Measurements from ENCODE around the gene RAD51B.
A peak's percentile ranks its signal among the peaks of the same experiment; 100 is the strongest.

Gene RAD51B

DNA sequence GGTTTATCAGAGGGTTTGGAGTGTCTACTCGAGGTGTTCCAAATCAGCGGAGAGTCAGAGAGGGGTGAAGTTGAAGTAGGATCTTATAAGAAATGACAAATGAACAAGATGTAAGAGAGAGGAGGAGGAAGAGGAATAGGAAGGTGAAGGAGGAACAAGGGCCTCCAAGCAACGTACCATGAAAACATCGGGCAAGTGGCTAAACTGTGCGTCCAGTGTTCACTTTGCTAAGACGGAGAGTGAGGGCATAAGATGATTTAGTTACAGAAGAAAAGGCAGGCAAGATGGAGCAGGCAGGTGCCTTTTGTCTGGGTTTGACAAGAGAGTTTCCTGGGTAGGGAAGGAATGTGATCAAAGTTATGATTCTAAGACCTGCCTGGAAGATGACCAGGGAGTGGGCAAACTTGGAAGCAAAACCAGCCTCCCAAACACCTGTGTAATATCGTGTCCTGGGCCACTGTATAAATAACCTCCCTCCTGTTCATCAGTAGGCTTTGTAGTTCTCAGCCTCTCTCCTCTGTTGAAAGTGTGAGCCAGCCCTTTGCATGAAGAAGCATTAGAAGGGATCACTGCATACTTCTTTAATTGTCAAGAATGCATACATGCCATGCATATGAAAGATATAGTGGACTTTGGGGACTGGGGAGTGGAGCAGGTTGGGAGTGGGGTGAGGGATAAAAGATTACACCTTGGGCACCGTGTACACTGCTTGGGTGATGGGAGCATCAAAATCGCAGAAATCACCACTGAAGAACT, 861.9 kb downstream of the RAD51B start:
- no peaks in the 10 kb centered on the region for H3K36me3 ChIP-seq (ENCODE audit: control insufficient read depth in 1 of 2, insufficient read depth in 2 of 2, low read length in 2 of 2)
- H3K9ac ChIP-seq (ENCODE audit: low read depth in 1 of 2, low read length in 2 of 2): no peak overlapping the region
- no peaks in the 10 kb centered on the region for H3K27me3 ChIP-seq (ENCODE audit: control insufficient read depth in 1 of 2, insufficient read depth in 2 of 2, low read length in 2 of 2)
- no peaks in the 10 kb centered on the region for H3K9me3 ChIP-seq (ENCODE audit: control insufficient read depth in 1 of 2, low read length in 2 of 2)
- no peak overlapping the region for H3K27ac ChIP-seq (ENCODE audit: low read depth, low read length)
- no peak overlapping the region for H3K4me3 ChIP-seq (ENCODE audit: low read depth in 1 of 2, low read length in 2 of 2)
- peaks cover 41 to 72% of the 10 kb centered on the region in 2 donors for H3K4me1 ChIP-seq (ENCODE audit: control insufficient read depth in 1 of 2, insufficient read depth in 2 of 2, low read length in 2 of 2)

DNA sequence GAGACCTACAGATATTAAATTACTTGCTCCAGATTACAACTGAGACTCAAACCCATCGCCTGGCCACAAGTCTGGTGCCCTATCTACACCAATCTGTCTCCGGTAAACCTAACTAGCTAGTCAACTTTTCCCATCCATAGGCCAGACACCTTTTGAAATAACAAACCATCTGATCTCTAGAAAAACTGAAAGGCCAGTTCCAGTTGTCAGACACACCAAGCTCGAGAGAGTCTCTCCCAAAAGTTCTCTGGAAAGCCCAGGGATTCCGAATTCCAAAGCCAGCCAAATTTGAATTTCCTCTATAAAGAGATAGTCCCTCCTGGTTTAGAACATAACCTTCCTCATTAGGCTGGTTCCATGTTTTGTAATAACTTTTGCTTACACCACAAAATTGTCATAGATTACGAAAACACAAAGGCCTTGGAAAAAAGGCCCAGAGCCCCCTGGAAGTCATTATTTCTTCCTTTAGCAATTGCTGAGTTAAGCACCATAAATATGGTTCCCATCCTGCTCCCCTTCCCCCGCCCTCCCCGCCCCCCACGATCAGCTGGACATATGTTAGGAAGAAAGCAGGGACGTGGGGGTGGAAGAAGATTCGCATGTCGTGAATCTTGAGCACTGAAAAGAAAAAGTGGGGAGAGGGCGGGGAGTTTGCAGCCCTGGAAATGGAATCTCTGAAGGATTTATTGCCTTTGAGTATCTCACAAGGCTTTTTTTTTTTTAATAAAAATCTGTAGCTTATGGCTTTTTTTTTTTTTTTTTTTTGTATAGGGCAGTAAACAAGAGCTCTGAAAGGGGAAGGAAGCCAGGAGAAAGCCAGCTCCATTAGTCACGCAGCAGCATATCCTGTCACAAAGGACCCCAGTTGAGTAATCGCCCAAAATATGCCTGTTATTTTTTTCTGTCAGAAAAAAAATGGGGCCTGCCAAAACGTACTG, 862.9 kb downstream of the RAD51B start:
- Histone ChIP-seq H3K4me1 (ENCODE audit: control insufficient read depth in 1 of 2, insufficient read depth in 2 of 2, low read length in 2 of 2) (peaks cover 32 to 67% of the 10 kb centered on the region in 2 donors), H3K27me3 (ENCODE audit: control insufficient read depth in 1 of 2, insufficient read depth in 2 of 2, low read length in 2 of 2) (no peaks in the 10 kb centered on the region), H3K4me3 (ENCODE audit: low read depth in 1 of 2, low read length in 2 of 2) (no peak overlapping the region), H3K27ac (ENCODE audit: low read depth, low read length) (no peak overlapping the region), H3K9me3 (ENCODE audit: control insufficient read depth in 1 of 2, low read length in 2 of 2) (no peaks in the 10 kb centered on the region), H3K36me3 (ENCODE audit: control insufficient read depth in 1 of 2, insufficient read depth in 2 of 2, low read length in 2 of 2) (no peaks in the 10 kb centered on the region), H3K9ac (ENCODE audit: low read depth in 1 of 2, low read length in 2 of 2) (no peak overlapping the region)

DNA sequence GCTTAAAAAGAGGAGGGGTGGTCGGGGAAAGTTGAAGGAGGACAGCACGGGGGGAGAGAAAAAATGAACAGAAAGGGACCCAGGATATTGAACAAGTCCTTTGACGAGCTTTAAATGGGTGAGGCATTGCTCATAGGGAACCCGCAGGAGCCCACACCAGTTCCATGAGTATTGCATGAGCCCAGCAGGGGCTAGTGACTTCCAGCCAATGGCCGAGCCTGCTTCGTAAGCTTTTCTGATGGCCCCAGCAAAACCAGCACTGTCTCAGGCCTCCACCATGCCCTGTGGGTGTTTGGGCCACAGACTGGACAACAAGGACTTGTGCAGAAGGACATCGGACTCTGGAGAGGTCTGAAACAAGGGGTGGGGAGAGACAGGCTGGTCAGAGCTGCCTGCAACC, 863.7 kb downstream of the RAD51B start:
- H3K36me3 ChIP-seq (ENCODE audit: control insufficient read depth in 1 of 2, insufficient read depth in 2 of 2, low read length in 2 of 2): no peaks in the 10 kb centered on the region
- H3K27me3 ChIP-seq (ENCODE audit: control insufficient read depth in 1 of 2, insufficient read depth in 2 of 2, low read length in 2 of 2): no peaks in the 10 kb centered on the region
- H3K9ac ChIP-seq (ENCODE audit: low read depth in 1 of 2, low read length in 2 of 2): no peak overlapping the region
- peak overlapping the region; percentile 46 for H3K27ac ChIP-seq (ENCODE audit: low read depth, low read length)
- H3K4me1 ChIP-seq (ENCODE audit: control insufficient read depth in 1 of 2, insufficient read depth in 2 of 2, low read length in 2 of 2): peaks cover 24 to 58% of the 10 kb centered on the region in 2 donors
- H3K9me3 ChIP-seq (ENCODE audit: control insufficient read depth in 1 of 2, low read length in 2 of 2): no peaks in the 10 kb centered on the region
- H3K4me3 ChIP-seq (ENCODE audit: low read depth in 1 of 2, low read length in 2 of 2): no peak overlapping the region

DNA sequence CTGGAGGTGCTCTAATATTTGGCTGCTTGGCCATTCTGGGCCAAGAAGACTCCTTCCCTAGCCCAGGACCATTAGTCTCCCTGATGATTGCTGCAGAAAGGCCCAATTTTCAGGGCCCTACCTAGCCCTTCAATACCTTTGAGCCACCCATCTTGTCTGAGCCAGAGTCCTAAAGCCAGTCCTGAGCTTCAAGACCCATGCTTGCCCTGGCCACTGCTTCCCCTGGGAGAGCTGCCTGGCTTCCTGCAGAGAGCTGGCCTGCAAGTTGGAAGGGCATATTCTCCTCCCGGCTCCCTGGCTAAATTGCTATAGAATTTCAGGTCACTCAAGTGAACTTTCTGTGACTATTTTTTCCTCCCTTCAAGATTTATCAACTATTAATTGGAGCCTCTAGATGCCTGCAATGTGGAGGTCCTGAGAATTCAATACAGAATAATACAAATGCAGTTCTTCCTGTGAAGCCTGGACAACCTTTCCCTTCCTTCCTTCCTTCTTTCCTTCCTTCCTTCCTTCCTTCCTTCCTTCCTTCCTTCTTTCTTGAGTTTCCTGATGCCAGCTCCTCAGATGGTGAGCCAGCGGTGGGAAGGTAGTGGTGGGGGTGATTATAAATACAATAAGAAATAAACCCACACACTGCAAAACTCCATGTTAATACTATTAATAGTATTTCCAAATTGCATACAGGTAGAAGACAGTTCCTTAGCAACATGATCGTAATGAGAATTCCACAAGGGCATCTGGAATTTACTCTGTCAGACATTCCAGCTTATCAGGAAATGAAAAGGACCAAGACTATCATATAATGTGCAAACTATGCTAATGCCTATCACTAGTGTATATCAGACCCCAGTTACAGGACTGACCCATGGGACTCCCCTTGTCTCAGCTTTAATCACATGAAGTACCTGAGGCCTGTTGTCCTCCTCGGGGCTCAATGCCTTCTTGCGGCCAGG, 865.2 kb downstream of the RAD51B start:
- Histone ChIP-seq H3K4me3 (ENCODE audit: low read depth in 1 of 2, low read length in 2 of 2) (no peak overlapping the region), H3K36me3 (ENCODE audit: control insufficient read depth in 1 of 2, insufficient read depth in 2 of 2, low read length in 2 of 2) (no peaks in the 10 kb centered on the region), H3K27ac (ENCODE audit: low read depth, low read length) (no peak overlapping the region), H3K9ac (ENCODE audit: low read depth in 1 of 2, low read length in 2 of 2) (no peak overlapping the region), H3K9me3 (ENCODE audit: control insufficient read depth in 1 of 2, low read length in 2 of 2) (no peaks in the 10 kb centered on the region), H3K4me1 (ENCODE audit: control insufficient read depth in 1 of 2, insufficient read depth in 2 of 2, low read length in 2 of 2) (peaks cover 18 to 51% of the 10 kb centered on the region in 2 donors), H3K27me3 (ENCODE audit: control insufficient read depth in 1 of 2, insufficient read depth in 2 of 2, low read length in 2 of 2) (no peaks in the 10 kb centered on the region)

DNA sequence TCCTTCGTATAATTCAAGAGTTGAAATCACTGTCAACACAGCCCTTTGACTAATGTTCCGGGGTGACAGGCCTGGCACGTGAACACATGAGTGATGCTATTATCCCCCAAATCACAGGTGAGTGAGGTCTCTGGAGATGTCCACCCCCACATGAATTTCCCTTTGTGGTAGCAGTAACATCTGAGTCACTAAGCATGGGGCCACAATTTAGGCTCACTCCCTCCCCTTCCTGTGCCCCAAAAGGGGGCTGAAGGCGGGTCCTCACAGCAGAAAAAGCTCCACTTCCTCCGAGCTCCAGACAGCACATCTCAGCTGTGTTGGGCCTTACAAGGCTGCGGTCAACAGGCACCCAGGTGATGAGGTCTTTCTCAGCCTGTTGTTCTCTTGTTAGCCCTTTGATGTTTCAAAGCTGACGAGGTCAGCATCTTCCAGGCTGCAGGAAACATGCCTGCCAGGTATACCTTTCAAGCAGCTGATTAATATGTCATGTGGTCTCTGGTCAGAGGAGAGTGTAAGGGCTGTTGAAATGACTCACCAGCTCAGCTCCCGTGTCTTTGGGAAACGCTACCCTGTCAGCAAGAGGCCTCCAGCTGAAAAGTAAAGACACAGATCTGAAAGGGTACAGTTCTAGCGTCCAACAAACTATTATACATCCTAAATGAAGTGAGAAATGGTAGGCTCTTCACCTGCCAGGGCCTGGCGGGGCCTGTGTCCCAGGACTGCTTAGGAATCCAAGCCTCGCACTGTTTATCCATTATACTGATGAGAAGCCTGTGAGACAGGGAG, 866.0 kb downstream of the RAD51B start:
- no peaks in the 10 kb centered on the region for H3K36me3 ChIP-seq (ENCODE audit: control insufficient read depth in 1 of 2, insufficient read depth in 2 of 2, low read length in 2 of 2)
- H3K27me3 ChIP-seq (ENCODE audit: control insufficient read depth in 1 of 2, insufficient read depth in 2 of 2, low read length in 2 of 2): no peaks in the 10 kb centered on the region
- peaks cover 18 to 48% of the 10 kb centered on the region in 2 donors for H3K4me1 ChIP-seq (ENCODE audit: control insufficient read depth in 1 of 2, insufficient read depth in 2 of 2, low read length in 2 of 2)
- no peak overlapping the region for H3K4me3 ChIP-seq (ENCODE audit: low read depth in 1 of 2, low read length in 2 of 2)
- no peaks in the 10 kb centered on the region for H3K9me3 ChIP-seq (ENCODE audit: control insufficient read depth in 1 of 2, low read length in 2 of 2)
- H3K9ac ChIP-seq (ENCODE audit: low read depth in 1 of 2, low read length in 2 of 2): no peak overlapping the region
- no peak overlapping the region for H3K27ac ChIP-seq (ENCODE audit: low read depth, low read length)

DNA sequence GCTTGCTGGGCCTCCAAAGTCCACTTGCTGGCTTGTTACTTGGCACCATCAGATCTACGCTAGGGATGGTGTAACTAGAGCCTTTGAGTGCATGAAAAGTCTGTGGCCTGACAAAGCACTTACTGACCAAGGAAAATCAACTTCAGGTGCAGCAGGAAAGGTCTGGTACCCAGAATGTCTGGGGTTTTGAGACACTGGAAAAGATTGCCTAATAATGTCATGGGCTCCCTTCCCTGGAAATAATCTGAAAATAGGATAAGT, 866.6 kb downstream of the RAD51B start:
- H3K9me3 ChIP-seq (ENCODE audit: control insufficient read depth in 1 of 2, low read length in 2 of 2): no peaks in the 10 kb centered on the region
- no peak overlapping the region for H3K9ac ChIP-seq (ENCODE audit: low read depth in 1 of 2, low read length in 2 of 2)
- peaks cover 18 to 43% of the 10 kb centered on the region in 2 donors for H3K4me1 ChIP-seq (ENCODE audit: control insufficient read depth in 1 of 2, insufficient read depth in 2 of 2, low read length in 2 of 2)
- no peaks in the 10 kb centered on the region for H3K27me3 ChIP-seq (ENCODE audit: control insufficient read depth in 1 of 2, insufficient read depth in 2 of 2, low read length in 2 of 2)
- no peak overlapping the region for H3K4me3 ChIP-seq (ENCODE audit: low read depth in 1 of 2, low read length in 2 of 2)
- H3K36me3 ChIP-seq (ENCODE audit: control insufficient read depth in 1 of 2, insufficient read depth in 2 of 2, low read length in 2 of 2): no peaks in the 10 kb centered on the region
- H3K27ac ChIP-seq (ENCODE audit: low read depth, low read length): no peak overlapping the region

DNA sequence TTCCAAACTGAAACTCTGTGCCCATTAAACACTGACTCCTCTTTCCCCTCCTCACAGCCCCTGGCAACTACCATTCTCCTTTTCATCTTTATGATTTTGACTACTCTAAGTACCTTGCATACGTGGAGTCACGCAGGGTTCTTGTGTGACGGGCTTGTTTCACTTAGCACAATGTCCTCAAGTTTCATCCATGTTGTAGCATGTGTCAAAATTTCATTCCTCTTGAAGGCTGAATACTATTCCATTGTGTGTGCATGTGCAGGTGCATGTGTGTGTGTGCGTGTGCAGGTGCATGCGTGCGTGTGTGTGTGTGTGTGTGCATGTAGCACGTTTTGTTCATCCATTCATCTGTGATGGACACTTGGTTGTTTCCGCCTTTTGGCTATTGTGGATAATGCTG, 867.1 kb downstream of the RAD51B start:
- Histone ChIP-seq H3K4me1 (ENCODE audit: control insufficient read depth in 1 of 2, insufficient read depth in 2 of 2, low read length in 2 of 2) (peaks cover 18 to 37% of the 10 kb centered on the region in 2 donors), H3K27ac (ENCODE audit: low read depth, low read length) (no peak overlapping the region), H3K9me3 (ENCODE audit: control insufficient read depth in 1 of 2, low read length in 2 of 2) (no peaks in the 10 kb centered on the region), H3K36me3 (ENCODE audit: control insufficient read depth in 1 of 2, insufficient read depth in 2 of 2, low read length in 2 of 2) (no peaks in the 10 kb centered on the region), H3K27me3 (ENCODE audit: control insufficient read depth in 1 of 2, insufficient read depth in 2 of 2, low read length in 2 of 2) (no peaks in the 10 kb centered on the region), H3K4me3 (ENCODE audit: low read depth in 1 of 2, low read length in 2 of 2) (no peak overlapping the region), H3K9ac (ENCODE audit: low read depth in 1 of 2, low read length in 2 of 2) (no peak overlapping the region)

DNA sequence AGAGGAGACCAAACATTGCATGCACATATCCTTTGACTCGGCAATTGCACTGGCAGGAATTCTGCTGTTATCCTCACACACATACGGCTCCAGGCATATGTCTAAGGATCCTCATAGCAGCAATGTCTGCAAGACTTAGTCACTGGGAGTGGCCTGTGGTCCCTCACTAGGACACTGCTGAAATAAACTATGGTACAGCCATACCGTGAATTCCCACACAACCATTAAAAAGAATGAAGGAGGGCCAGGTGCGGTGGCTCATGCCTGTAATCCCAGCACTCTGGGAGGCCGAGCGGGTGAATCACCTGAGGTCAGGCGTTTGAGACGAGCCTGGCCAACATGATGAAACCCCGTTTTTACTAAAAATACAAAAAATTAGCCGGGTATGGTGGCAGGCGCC, 868.2 kb downstream of the RAD51B start:
- Histone ChIP-seq H3K4me3 (ENCODE audit: low read depth in 1 of 2, low read length in 2 of 2) (no peak overlapping the region), H3K9me3 (ENCODE audit: control insufficient read depth in 1 of 2, low read length in 2 of 2) (no peaks in the 10 kb centered on the region), H3K4me1 (ENCODE audit: control insufficient read depth in 1 of 2, insufficient read depth in 2 of 2, low read length in 2 of 2) (peaks cover 14 to 37% of the 10 kb centered on the region in 2 donors), H3K27me3 (ENCODE audit: control insufficient read depth in 1 of 2, insufficient read depth in 2 of 2, low read length in 2 of 2) (no peaks in the 10 kb centered on the region), H3K9ac (ENCODE audit: low read depth in 1 of 2, low read length in 2 of 2) (no peak overlapping the region), H3K36me3 (ENCODE audit: control insufficient read depth in 1 of 2, insufficient read depth in 2 of 2, low read length in 2 of 2) (no peaks in the 10 kb centered on the region), H3K27ac (ENCODE audit: low read depth, low read length) (no peak overlapping the region)

DNA sequence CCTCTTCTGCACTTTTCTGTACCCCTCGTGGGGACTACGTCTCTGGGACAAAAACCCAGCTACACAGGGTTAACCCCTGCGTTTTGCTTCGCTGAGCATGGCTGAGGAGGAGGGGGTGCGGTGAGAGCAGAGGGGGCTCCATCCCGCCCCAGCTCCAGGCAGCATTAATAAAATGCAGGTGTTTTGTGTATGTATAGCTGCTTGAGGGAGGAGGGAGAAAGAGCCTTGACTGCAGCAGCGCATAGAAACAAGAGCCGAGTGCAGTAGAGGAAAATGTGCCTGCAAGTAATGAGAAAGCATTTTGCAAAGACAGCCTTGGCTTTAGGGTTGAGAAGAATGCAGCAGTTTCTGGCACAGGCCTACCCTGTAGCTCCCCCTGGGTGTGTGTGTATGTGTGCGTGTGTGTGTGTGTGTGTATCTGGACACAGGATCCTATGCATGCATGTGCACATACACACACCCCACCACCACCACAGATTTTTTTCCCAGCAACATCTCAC, 869.3 kb downstream of the RAD51B start:
- H3K9me3 ChIP-seq (ENCODE audit: control insufficient read depth in 1 of 2, low read length in 2 of 2): no peaks in the 10 kb centered on the region
- no peak overlapping the region for H3K4me3 ChIP-seq (ENCODE audit: low read depth in 1 of 2, low read length in 2 of 2)
- no peak overlapping the region for H3K9ac ChIP-seq (ENCODE audit: low read depth in 1 of 2, low read length in 2 of 2)
- H3K36me3 ChIP-seq (ENCODE audit: control insufficient read depth in 1 of 2, insufficient read depth in 2 of 2, low read length in 2 of 2): no peaks in the 10 kb centered on the region
- H3K27ac ChIP-seq (ENCODE audit: low read depth, low read length): no peak overlapping the region
- peaks cover 14 to 26% of the 10 kb centered on the region in 2 donors for H3K4me1 ChIP-seq (ENCODE audit: control insufficient read depth in 1 of 2, insufficient read depth in 2 of 2, low read length in 2 of 2)
- no peaks in the 10 kb centered on the region for H3K27me3 ChIP-seq (ENCODE audit: control insufficient read depth in 1 of 2, insufficient read depth in 2 of 2, low read length in 2 of 2)
